GM18505 (cell line): ENCODE results near the gene PRPF31.
"Not testable (repeated sequence)": the region's sequence is repeated elsewhere in the genome, so short reads cannot be mapped to it uniquely, and the experiment has no call there.

ENCODE experiments used
- ATAC-seq: cut with Tn5 transposase; IDR thresholded peaks from one replicate; pipeline ENCODE4 v1.9.1; 2021; ENCODE audit not compliant: unreplicated experiment
- POLR2A ChIP-seq: IDR thresholded peaks from 4 replicates; pipeline ENCODE4 v1.6.1; 2011; ENCODE audit warnings: borderline replicate concordance; ENCODE audit not compliant: insufficient read depth, insufficient read length; ENCODE audit errors: extremely low read depth

The PRPF31 gene

GRCh38 chr19:54099190-54099902 lies 16.2 kb upstream of the PRPF31 start:
- TF ChIP-seq POLR2A = no peak
- ATAC-seq = no peak

- not testable (repeated sequence) for ATAC-seq
Measured at GRCh38 chr19:54099903-54100255, 15.7 kb upstream of the PRPF31 start.

GRCh38 chr19:54100561-54100960 lies 15.0 kb upstream of the PRPF31 start, which contains the start of gene OSCAR:
TSS of gene OSCAR (minus strand) at chr19:54100803. CDS start at chr19:54100792, 11 bp downstream.
- no peak for ATAC-seq

GRCh38 chr19:54102421-54103169 lies 13.0 kb upstream of the PRPF31 start, which contains the start of gene NDUFA3:
TSS of gene NDUFA3 (plus strand) at chr19:54102855. CDS start at chr19:54102879, 24 bp downstream.
- peak; percentile 93 for ATAC-seq
- peak; percentile 91 for TF ChIP-seq POLR2A

More at GRCh38 chr19:54100561-54100960, 15.0 kb upstream of the PRPF31 start, which contains the start of gene OSCAR:
- no peak for TF ChIP-seq POLR2A

GRCh38 chr19:54104998-54105715 lies 10.4 kb upstream of the PRPF31 start:
- ATAC-seq = no peak
- TF ChIP-seq POLR2A = no peak

- ATAC-seq = no peak
Measured at GRCh38 chr19:54105796-54106195, 9.8 kb upstream of the PRPF31 start.

GRCh38 chr19:54106716-54107115 lies 8.8 kb upstream of the PRPF31 start:
- no peak for TF ChIP-seq POLR2A
- no peak for ATAC-seq

More at GRCh38 chr19:54105796-54106195, 9.8 kb upstream of the PRPF31 start:
- TF ChIP-seq POLR2A = no peak

GRCh38 chr19:54107876-54108490 lies 7.6 kb upstream of the PRPF31 start:
- ATAC-seq = no peak
- TF ChIP-seq POLR2A = no peak

GRCh38 chr19:54108496-54108895 lies 7.1 kb upstream of the PRPF31 start:
- TF ChIP-seq POLR2A = no peak
- no peak for ATAC-seq

GRCh38 chr19:54109651-54110050 lies 5.9 kb upstream of the PRPF31 start:
- TF ChIP-seq POLR2A = no peak
- ATAC-seq = no peak

GRCh38 chr19:54114340-54115108 lies 1.0 kb upstream of the PRPF31 start:
- no peak for ATAC-seq
- peak; percentile 54 for TF ChIP-seq POLR2A

GRCh38 chr19:54121259-54121658 lies 5.7 kb downstream of the PRPF31 start:
- no peak for TF ChIP-seq POLR2A
- ATAC-seq = no peak
